Esophagus (tissue), 2 donors: ENCODE data around the gene SPTSSB. TPM values are rescaled to one million over a fixed set of nuclear protein-coding genes. Genes with fewer than 3 reads are reported as not detected.

Source experiments
- H3K27ac ChIP-seq, 2 donors: one replicate each; pipeline ENCODE4 v1.5.1; 2013; ENCODE audit warnings: low read depth in 2 of 2, mild to moderate bottlenecking in 2 of 2, inconsistent platforms in 1 of 2, low read length in 1 of 2, moderate library complexity in 1 of 2
- H3K27me3 ChIP-seq, 2 donors: one replicate each; pipeline ENCODE4 v1.6.1; 2013; ENCODE audit warnings: low read length in 2 of 2, control low read depth in 1 of 2, mild to moderate bottlenecking in 1 of 2; ENCODE audit not compliant: insufficient read depth in 2 of 2, control insufficient read depth in 1 of 2
- H3K36me3 ChIP-seq, 2 donors: one replicate each; pipeline ENCODE4 v1.6.1; 2013; ENCODE audit warnings: low read length in 1 of 2; ENCODE audit not compliant: control insufficient read depth in 2 of 2, insufficient read depth in 2 of 2
- H3K4me1 ChIP-seq, 2 donors: one replicate each; pipeline ENCODE4 v1.6.1; 2013; ENCODE audit warnings: low read length in 1 of 2; ENCODE audit not compliant: control insufficient read depth in 2 of 2, insufficient read depth in 2 of 2
- H3K4me3 ChIP-seq, 2 donors: one replicate each; pipeline ENCODE4 v1.5.1; 2013; ENCODE audit warnings: low read length in 2 of 2, mild to moderate bottlenecking in 2 of 2, low read depth in 1 of 2, moderate library complexity in 1 of 2
- H3K9me3 ChIP-seq, 2 donors: one replicate each; pipeline ENCODE4 v1.6.1; 2013; ENCODE audit warnings: mild to moderate bottlenecking in 2 of 2, low read depth in 1 of 2, low read length in 1 of 2, moderate library complexity in 1 of 2; ENCODE audit not compliant: control insufficient read depth in 2 of 2, insufficient read depth in 1 of 2
- WGBS, 2 donors: extraction: QIAGEN DNeasy Blood & Tissue Kit; methylation state at CpG; one replicate each; pipeline ENCODE4 v1.1.7; 2013; 5-methylcytosine and 5-hydroxymethylcytosine counted together
- polyA plus RNA-seq, 2 donors: library from polyadenylated mRNA; stranded (reverse); fragments of 200-250 nt; gene quantifications; one replicate each; pipeline ENCODE4 v1.2.3, GENCODE V29; 2013
- donor health status: healthy with polysubstance abuse.
- donor health status: Bipolar disorder and iron deficiency.

The SPTSSB gene
- 10 to 100 TPM in 1 of 2 donors, 1 to 10 TPM in 1; 6.8 to 15.2 TPM for polyA plus RNA-seq

DNA sequence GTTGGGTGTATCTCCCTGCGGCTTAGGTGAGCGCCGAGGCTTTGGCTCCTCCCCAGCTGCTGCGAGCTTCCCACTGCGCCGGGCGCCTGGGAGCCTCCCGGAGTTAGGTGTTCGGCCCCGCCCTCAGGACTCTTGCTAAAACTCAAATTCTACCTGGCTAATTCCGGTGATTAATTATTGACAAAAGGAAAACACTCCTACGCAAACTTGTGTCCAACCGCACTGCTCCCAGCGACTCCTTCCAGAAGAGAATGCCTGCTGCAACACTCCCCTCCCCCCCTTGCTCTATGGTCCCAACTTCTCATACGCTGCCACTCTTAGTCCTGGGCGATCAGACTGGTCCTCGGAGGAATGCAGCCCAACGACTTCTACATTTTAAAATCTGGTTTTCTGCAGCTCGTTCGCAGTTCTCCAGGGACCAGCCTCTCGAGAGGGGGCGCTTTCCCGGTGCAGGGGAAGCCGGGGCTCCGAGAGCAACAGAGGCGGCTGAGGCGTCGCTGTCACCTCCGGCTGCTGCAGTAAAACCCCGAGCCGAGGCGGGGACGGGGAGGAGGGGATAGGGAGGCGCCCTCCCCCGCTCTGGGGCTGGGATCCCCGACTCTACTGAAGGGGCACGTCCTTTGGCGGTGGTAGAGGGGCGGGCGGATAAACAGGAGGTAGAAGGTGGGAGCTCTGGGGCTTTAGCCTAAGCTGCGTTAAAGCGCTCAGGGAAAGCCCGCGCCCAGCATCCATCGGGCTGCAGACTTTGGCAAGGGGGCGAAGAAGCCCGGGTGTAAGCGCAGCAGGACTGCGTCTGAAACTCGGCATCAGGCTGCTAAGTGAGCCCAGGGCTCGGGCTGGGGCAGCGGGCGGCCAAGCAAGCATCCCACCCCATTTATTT is at the start of gene SPTSSB:
Gene SPTSSB (minus strand): TSS at position 77 of the 880 bp plus-strand sequence. CDS start 25,194 bp downstream, outside the sequence.
- H3K27me3 ChIP-seq: no peaks in the 10 kb centered on the region
- no peaks in the 10 kb centered on the region for H3K36me3 ChIP-seq
- peak within 1 kb of the TSS; percentile 61 to 79 for H3K4me3 ChIP-seq
- peak within 1 kb of the TSS; percentile 83 for H3K27ac ChIP-seq
- H3K4me1 ChIP-seq: peaks cover 0 to 2% of the 10 kb centered on the region in 2 donors
- no peaks in the 10 kb centered on the region for H3K9me3 ChIP-seq
- 1% methylated on average over 53 of the region's 53 CpGs for WGBS, 2 donors

DNA sequence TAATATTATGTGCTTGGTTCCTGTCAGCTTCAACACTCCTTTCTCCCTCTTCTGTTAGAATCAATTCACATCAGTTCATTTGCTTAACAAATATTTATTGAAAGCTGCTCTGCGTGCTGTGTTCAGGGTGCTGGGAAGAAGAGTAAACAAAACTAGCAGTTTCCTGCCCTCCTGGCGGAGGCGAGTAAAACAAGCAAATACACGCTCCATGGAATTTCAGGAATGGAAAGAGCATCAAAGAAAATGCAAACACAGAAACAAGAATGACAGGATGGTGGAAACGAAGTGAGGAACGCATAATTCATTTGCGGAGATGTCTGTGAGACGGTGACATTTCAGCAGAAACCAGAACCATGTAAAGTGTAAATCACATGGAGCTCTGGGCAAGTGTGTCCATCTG is 49.4 kb upstream of the SPTSSB start:
- Histone ChIP-seq H3K27ac (no peak overlapping the region), H3K36me3 (no peaks in the 10 kb centered on the region), H3K4me1 (peaks cover 0 to 3% of the 10 kb centered on the region in 2 donors), H3K9me3 (no peaks in the 10 kb centered on the region), H3K27me3 (no peaks in the 10 kb centered on the region), H3K4me3 (no peak overlapping the region)
- WGBS, 2 donors: 33 to 35% methylated on average over 8 of the region's 8 CpGs

GRCh38 chr3:161419555-161420333 is 48.4 kb upstream of the SPTSSB start:
- H3K36me3 ChIP-seq: no peaks in the 10 kb centered on the region
- no peak overlapping the region for H3K27ac ChIP-seq
- peaks cover 0 to 3% of the 10 kb centered on the region in 2 donors for H3K4me1 ChIP-seq
- H3K9me3 ChIP-seq: no peaks in the 10 kb centered on the region
- 87 to 90% methylated on average over 3 of the region's 3 CpGs for WGBS, 2 donors
- H3K4me3 ChIP-seq: no peak overlapping the region
- H3K27me3 ChIP-seq: no peaks in the 10 kb centered on the region

DNA sequence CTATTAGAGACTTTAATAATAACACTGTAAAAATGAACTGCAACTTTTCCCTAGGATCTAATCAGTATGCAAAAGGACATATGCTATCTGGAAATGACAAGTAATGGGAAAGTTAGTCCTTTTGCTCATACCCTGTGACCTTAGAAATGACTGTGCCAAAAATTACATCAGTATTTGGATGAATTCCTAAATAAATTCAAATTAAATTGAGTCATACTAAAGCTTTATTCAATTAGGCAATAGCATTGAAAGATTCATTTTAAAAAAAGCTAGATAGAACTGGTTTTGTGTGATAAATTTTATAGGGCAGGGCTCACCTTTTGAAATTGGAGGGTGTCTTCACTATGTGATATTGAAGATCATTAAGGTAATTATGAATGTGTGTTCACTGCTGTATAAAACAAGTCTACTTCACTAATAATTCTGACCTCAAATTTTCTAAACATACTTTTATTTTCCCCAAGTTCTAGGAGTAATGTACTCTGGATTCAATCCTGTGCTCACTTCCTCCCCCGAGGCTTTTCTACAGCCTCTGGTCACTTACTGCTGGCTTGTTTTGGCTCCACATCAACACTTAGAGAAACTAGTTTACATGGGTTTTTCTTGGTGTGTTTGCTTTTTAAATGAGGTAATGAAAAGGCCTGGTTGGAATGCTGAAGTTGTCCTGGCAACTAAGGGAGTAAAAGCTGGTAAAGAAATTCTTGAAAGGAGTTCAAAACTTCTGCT is 44.4 kb upstream of the SPTSSB start:
- peak overlapping the region; percentile 27 to 75 for H3K27ac ChIP-seq
- H3K36me3 ChIP-seq: no peaks in the 10 kb centered on the region
- peaks cover 0 to 3% of the 10 kb centered on the region in 2 donors for H3K4me1 ChIP-seq
- 5 to 15% methylated on average over 1 of the region's 1 CpG for WGBS, 2 donors
- no peaks in the 10 kb centered on the region for H3K27me3 ChIP-seq
- H3K4me3 ChIP-seq: no peak overlapping the region
- H3K9me3 ChIP-seq: no peaks in the 10 kb centered on the region

GRCh38 chr3:161414907-161415306 is 43.6 kb upstream of the SPTSSB start:
- Histone ChIP-seq H3K4me1 (peaks cover 0 to 3% of the 10 kb centered on the region in 2 donors), H3K9me3 (no peaks in the 10 kb centered on the region), H3K4me3 (no peak overlapping the region), H3K36me3 (no peaks in the 10 kb centered on the region), H3K27me3 (no peaks in the 10 kb centered on the region), H3K27ac (no peak overlapping the region)
- WGBS, 2 donors: 57 to 72% methylated on average over 1 of the region's 1 CpG

DNA sequence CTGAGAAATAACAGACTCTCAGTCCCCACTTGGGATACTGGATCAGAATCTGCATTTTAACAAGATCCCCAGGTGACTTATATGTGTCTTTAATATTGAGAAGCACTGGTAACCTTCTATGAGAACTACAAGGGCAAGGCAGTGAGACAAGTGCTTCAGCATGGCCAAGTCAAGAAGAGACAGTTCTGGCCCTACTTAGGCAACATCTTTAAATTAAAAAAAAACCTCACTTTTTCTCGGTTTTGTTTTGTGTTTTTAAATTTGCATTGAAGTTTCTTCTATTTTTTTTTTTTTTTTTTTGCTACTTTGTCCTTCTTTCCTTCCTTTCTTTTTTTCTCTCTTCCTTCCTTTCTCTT is 42.5 kb upstream of the SPTSSB start:
- H3K36me3 ChIP-seq: no peaks in the 10 kb centered on the region
- H3K9me3 ChIP-seq: no peaks in the 10 kb centered on the region
- peaks cover 0 to 3% of the 10 kb centered on the region in 2 donors for H3K4me1 ChIP-seq
- H3K4me3 ChIP-seq: no peak overlapping the region
- H3K27ac ChIP-seq: no peak overlapping the region
- no peaks in the 10 kb centered on the region for H3K27me3 ChIP-seq
- WGBS, 2 donors: 75 to 86% methylated on average over 1 of the region's 1 CpG

GRCh38 chr3:161413127-161413854 is 42.0 kb upstream of the SPTSSB start:
- H3K4me1 ChIP-seq: peaks cover 0 to 3% of the 10 kb centered on the region in 2 donors
- no peaks in the 10 kb centered on the region for H3K27me3 ChIP-seq
- WGBS, 2 donors: 46 to 51% methylated on average over 2 of the region's 2 CpGs
- no peaks in the 10 kb centered on the region for H3K36me3 ChIP-seq
- no peaks in the 10 kb centered on the region for H3K9me3 ChIP-seq
- no peak overlapping the region for H3K27ac ChIP-seq
- no peak overlapping the region for H3K4me3 ChIP-seq

- 68 to 79% methylated on average over 1 of the region's 1 CpG for WGBS, 2 donors
- Histone ChIP-seq H3K27ac (no peak overlapping the region), H3K4me3 (no peak overlapping the region), H3K4me1 (peaks cover 0 to 3% of the 10 kb centered on the region in 2 donors), H3K27me3 (no peaks in the 10 kb centered on the region), H3K9me3 (no peaks in the 10 kb centered on the region), H3K36me3 (no peaks in the 10 kb centered on the region)
These were observed 40.8 kb upstream of the SPTSSB start for GRCh38 chr3:161412123-161412522.

DNA sequence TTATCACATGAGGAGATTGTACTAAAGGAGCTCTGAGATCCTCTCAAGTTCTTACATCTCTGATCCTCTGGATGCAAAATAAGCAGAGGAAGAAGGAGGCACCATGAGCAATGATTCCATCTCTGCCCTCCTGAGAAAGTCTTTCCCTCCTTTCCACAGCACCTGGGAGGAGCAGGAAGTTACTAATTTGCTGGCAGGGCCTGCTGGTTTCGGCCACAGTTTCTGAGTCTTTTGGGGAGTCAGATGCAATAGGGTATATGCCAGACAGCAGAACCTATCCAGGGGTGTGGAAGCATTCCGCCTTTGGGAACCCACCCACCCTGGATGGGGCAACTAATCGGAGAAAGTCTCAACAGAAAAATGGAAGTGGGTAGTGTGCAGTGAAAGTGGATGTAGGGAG is 38.5 kb upstream of the SPTSSB start:
- no peaks in the 10 kb centered on the region for H3K27me3 ChIP-seq
- WGBS, 2 donors: 63 to 71% methylated on average over 3 of the region's 3 CpGs
- no peaks in the 10 kb centered on the region for H3K36me3 ChIP-seq
- no peak overlapping the region for H3K4me3 ChIP-seq
- H3K27ac ChIP-seq: peak overlapping the region; percentile 41 to 78
- H3K4me1 ChIP-seq: no peaks in the 10 kb centered on the region
- no peaks in the 10 kb centered on the region for H3K9me3 ChIP-seq
